ENCODE results near the gene GALNT18. TPM values are rescaled to one million over a fixed set of nuclear protein-coding genes. Genes with fewer than 3 reads are reported as not detected.

Gene GALNT18
- 5.6 and 6.6 TPM in 2 replicates for total RNA-seq

- H3K36me3 ChIP-seq (ENCODE audit: control insufficient read depth, insufficient read depth, low read length), result no peaks in the 10 kb centered on the region
- H3K4me3 ChIP-seq (ENCODE audit: low read depth, low read length), result peak within 1 kb of the TSS; percentile 48
- peak; percentile 56 for DNase-seq (ENCODE audit: low read depth)
- H3K27me3 ChIP-seq (ENCODE audit: control insufficient read depth, insufficient read depth, low read length), result no peaks in the 10 kb centered on the region
- TF ChIP-seq CTCF (IDR thresholded peaks at IDR 0.05; ENCODE audit: insufficient read depth, low read length, poor library complexity, severe bottlenecking), result peak; percentile 31
These were observed at the start of gene GALNT18 for GRCh38 chr11:11621573-11622339. Gene GALNT18, minus strand, starts transcription at chr11:11622005.

- TF ChIP-seq CTCF (IDR thresholded peaks at IDR 0.05; ENCODE audit: insufficient read depth, low read length, poor library complexity, severe bottlenecking), result no peak
- Histone ChIP-seq H3K36me3 (ENCODE audit: control insufficient read depth, insufficient read depth, low read length) (no peaks in the 10 kb centered on the region), H3K27me3 (ENCODE audit: control insufficient read depth, insufficient read depth, low read length) (no peaks in the 10 kb centered on the region), H3K4me3 (ENCODE audit: low read depth, low read length) (no peak overlapping the region)
- no peak for DNase-seq (ENCODE audit: low read depth)
These were observed 48.8 kb upstream of the GALNT18 start for GRCh38 chr11:11670574-11670973.

DNA sequence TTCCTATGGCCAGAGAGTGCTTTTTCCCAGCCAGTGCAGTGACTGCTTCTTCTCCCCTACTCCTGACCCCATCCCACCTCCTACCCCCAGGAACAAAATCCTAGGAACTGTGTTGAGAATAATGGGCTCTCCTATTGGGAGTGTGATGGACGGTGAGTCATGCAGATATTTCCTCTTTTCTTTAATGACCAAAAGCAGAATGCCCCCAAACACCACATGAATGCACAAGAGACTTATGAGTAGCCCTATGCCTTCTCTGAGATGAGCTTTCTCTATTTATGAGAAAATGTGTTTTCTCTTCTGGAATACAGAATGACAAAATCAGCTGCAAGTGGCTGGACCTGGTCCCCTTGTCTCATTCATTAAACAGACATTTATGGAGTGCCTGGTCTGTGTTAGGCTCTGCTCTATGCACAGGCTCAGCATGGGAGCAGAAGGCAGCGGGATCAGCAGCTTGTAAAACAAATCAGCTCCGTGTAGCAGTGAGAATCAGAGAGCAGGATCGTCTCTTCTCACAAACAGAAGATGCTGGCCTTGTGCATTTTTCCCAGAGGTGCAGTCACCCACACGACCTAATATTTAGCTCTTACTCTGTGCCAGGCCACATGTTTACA, 47.5 kb upstream of the GALNT18 start:
- no peak for TF ChIP-seq CTCF (IDR thresholded peaks at IDR 0.05; ENCODE audit: insufficient read depth, low read length, poor library complexity, severe bottlenecking)
- no peak overlapping the region for H3K4me3 ChIP-seq (ENCODE audit: low read depth, low read length)
- no peak for DNase-seq (ENCODE audit: low read depth)
- H3K27me3 ChIP-seq (ENCODE audit: control insufficient read depth, insufficient read depth, low read length), result peaks cover 6% of the 10 kb centered on the region
- H3K36me3 ChIP-seq (ENCODE audit: control insufficient read depth, insufficient read depth, low read length), result no peaks in the 10 kb centered on the region

DNA sequence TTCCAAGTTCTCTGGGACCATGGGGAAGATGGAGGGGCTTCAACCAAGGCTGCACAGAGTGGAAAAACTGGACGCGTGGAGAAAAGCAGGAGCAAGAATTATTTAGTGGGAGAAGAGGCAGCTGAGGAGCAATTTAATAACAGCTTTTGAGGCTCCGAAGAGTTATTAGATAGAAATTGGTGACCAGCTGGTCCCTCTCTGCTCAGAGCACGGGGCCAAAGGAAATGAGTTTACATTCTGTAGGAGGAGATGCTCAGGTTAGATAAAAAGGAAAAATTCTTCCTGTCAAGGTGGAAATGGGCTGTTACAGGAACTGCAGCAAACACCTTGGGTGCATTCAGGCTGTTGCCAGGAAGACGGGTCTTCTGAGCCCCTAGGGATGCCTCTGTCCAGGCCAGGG, 47.0 kb upstream of the GALNT18 start:
- no peak for DNase-seq (ENCODE audit: low read depth)
- H3K27me3 ChIP-seq (ENCODE audit: control insufficient read depth, insufficient read depth, low read length), result peaks cover 11% of the 10 kb centered on the region
- TF ChIP-seq CTCF (IDR thresholded peaks at IDR 0.05; ENCODE audit: insufficient read depth, low read length, poor library complexity, severe bottlenecking), result no peak
- no peaks in the 10 kb centered on the region for H3K36me3 ChIP-seq (ENCODE audit: control insufficient read depth, insufficient read depth, low read length)
- no peak overlapping the region for H3K4me3 ChIP-seq (ENCODE audit: low read depth, low read length)

DNA sequence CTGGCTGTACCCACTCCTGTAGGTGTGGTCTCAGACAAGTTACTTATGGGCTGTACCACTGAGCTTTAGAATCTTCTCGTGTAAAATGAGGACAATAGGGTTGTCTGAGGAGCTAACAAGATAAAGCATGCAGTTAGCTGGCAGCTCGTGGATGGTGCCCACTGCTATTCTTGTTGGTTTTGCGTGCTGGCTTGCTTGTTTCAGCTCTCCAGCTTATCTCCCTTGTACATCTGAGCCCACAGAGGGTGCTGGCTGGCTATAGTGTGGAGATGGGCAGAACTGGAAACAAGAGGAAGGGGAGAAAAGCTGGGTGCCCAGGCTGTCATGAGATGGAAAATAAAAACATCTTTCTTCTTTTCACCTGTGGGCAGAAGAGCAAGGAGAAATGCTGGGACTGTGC, 46.5 kb upstream of the GALNT18 start:
- Histone ChIP-seq H3K27me3 (ENCODE audit: control insufficient read depth, insufficient read depth, low read length) (peaks cover 13% of the 10 kb centered on the region), H3K4me3 (ENCODE audit: low read depth, low read length) (no peak overlapping the region), H3K36me3 (ENCODE audit: control insufficient read depth, insufficient read depth, low read length) (no peaks in the 10 kb centered on the region)
- TF ChIP-seq CTCF (IDR thresholded peaks at IDR 0.05; ENCODE audit: insufficient read depth, low read length, poor library complexity, severe bottlenecking), result no peak
- no peak for DNase-seq (ENCODE audit: low read depth)
